22Rv1 (cell line): ENCODE measurements around the gene DYRK4.

Experiments used
- H3K27ac ChIP-seq: fragments of 450-650 bp; 2 replicates; pipeline ENCODE4 v1.5.1; 2017
- CTCF ChIP-seq: fragments of 450-650 bp; IDR thresholded peaks from 2 replicates; pipeline ENCODE4 v1.5.1; 2017; ENCODE audit warnings: mild to moderate bottlenecking
- ZFX ChIP-seq: fragments of 450-650 bp; IDR thresholded peaks from 2 replicates; pipeline ENCODE4 v1.6.1; 2017; ENCODE audit warnings: antibody characterized with exemption, borderline replicate concordance

DYRK4 gene

GRCh38 chr12:4610481-4610880 is 48.5 kb downstream of the DYRK4 start:
- TF ChIP-seq ZFX (no peak), CTCF (no peak)
- H3K27ac ChIP-seq = no peak overlapping the region

GRCh38 chr12:4615667-4616066 is 53.7 kb downstream of the DYRK4 start:
- H3K27ac ChIP-seq = no peak overlapping the region
- TF ChIP-seq CTCF (no peak), ZFX (no peak)

GRCh38 chr12:4621511-4621910 is 59.5 kb downstream of the DYRK4 start:
- TF ChIP-seq CTCF (no peak), ZFX (no peak)
- no peak overlapping the region for H3K27ac ChIP-seq

- TF ChIP-seq CTCF (no peak), ZFX (no peak)
- H3K27ac ChIP-seq = no peak overlapping the region
Observed at GRCh38 chr12:4626543-4626942, 64.5 kb downstream of the DYRK4 start.

GRCh38 chr12:4628406-4628805 is 66.4 kb downstream of the DYRK4 start:
- no peak for TF ChIP-seq CTCF
- TF ChIP-seq ZFX = no peak
- H3K27ac ChIP-seq = no peak overlapping the region

- H3K27ac ChIP-seq = no peak overlapping the region
- no peak for TF ChIP-seq ZFX
- no peak for TF ChIP-seq CTCF
Observed at GRCh38 chr12:4630262-4630661, 68.3 kb downstream of the DYRK4 start.

- no peak for TF ChIP-seq ZFX
- TF ChIP-seq CTCF = no peak
- no peak overlapping the region for H3K27ac ChIP-seq
Observed at GRCh38 chr12:4643747-4644146, 81.7 kb downstream of the DYRK4 start.
